ENCODE data around the gene LRR1. TPM values are rescaled to one million over a fixed set of nuclear protein-coding genes. Genes with fewer than 3 reads are reported as not detected.
A peak's percentile ranks its signal among the peaks of the same experiment; 100 is the strongest.
"Not testable (repeated sequence)": the region's sequence is repeated elsewhere in the genome, so short reads cannot be mapped to it uniquely, and the experiment has no call there.

The LRR1 gene
- total RNA-seq, 1 donor from 2014 or later, result 6.2 TPM

DNA sequence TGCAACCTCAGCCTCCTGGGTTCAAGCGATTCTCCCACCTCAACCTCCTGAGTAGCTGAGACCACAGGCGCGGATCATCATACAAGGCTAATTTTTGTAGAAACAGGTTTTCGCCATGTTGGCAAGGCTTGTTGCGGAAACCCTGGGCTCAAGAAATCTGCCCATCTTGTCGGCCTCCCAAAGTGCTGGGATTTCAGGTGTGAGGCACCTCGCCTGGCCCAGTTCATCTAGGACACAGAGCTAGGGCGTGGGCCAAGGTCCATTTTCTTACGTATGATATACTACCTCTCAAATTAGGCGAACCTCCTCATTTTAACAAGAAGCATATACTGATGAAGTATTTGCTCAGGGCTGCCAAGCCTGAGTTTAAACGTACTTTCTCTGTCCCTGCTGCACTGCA lies 14.7 kb upstream of the LRR1 start:
- DNase-seq (ENCODE audit: missing footprints) (no peak), ATAC-seq (no peak)
- intact Hi-C loops (cut with DNase I), result no loop called here

DNA sequence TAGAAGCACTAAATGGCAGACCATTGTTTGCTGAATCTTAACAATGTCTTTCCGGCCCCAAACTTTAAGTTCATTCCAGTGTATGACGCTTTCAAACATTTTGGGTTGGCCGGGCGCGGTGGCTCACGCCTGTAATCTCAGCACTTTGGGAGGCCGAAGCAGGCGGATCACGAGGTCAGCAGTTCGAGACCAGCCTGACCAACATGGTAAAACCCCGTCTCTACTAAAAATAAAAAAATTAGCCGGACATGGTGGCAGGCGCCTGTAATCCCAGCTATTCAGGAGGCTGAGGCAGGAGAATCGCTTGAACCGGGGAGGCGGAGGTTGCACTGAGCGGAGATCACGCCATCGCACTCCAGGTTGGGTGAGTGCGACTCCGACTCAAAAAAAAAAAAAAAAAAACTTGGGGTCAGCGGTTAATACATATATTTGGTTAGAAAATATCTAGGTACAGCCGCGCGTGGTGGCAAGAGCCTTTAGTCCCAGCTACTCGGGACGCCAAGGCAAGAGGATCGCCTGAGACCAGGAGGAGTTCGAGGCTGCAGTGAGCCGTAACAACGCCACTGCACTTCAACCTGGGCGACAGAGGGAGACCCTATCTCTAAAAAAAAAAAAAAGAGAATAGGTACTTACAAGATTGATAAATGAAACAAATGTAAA lies 13.6 kb upstream of the LRR1 start:
- DNase-seq (ENCODE audit: missing footprints); ATAC-seq: not testable (repeated sequence)
- intact Hi-C loops (cut with DNase I), result loop anchor here (5.0 kb wide), 1 partner anchor 37 kb away; the partner anchor contains the start of genes MGAT2 and RPL36AL

DNA sequence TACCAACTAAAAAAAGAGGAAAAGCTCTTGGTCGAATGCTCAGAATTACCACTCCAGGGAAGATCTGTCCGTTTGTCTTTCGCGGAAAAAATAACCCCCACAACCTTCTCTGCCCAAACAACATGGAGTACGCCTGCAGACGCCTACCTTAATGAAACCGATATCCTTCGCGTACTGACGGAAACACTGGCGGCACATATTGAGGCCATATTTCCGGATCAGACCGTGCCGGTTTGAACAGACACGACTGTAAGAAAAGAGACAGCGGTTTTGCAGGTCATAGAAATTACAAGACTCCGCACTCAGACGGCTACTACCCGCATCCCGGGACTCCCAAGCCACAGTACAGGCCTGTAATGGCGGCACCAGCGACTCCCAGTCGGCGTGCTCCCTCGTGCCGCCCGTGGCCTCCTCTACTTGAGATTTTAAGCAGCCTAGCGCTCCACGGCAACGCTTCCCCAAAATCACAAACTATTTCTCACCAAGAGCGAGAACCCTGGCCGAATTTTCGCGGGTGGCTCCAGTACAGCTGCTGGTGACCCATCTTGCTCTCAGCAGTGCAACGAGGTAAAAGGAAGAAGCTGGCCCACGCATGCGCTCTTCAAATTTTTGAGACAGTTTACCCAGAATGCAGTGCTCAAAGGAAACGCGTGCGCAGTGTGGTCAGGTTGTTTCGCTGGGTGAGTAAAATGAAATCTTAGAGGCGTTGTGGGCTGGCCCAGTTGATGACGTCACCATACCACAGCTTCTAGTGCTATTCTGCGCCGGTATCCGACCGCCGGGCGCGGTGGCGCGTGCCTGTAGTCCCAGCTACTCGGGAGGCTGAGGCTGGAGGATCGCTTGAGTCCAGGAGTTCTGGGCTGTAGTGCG lies 12.7 kb upstream of the LRR1 start, which contains the start of gene RPS29:
TSS of gene RPS29 (minus strand) at position 578 of the 870 bp plus-strand sequence. CDS start at position 544, 34 bp downstream.
- intact Hi-C loops (cut with DNase I), result loop anchor here (5.0 kb wide), 1 partner anchor 36 kb away; the partner anchor contains the start of genes MGAT2 and RPL36AL
- ATAC-seq, result peak; percentile 98
- peak; percentile 98 for DNase-seq (ENCODE audit: missing footprints)

DNA sequence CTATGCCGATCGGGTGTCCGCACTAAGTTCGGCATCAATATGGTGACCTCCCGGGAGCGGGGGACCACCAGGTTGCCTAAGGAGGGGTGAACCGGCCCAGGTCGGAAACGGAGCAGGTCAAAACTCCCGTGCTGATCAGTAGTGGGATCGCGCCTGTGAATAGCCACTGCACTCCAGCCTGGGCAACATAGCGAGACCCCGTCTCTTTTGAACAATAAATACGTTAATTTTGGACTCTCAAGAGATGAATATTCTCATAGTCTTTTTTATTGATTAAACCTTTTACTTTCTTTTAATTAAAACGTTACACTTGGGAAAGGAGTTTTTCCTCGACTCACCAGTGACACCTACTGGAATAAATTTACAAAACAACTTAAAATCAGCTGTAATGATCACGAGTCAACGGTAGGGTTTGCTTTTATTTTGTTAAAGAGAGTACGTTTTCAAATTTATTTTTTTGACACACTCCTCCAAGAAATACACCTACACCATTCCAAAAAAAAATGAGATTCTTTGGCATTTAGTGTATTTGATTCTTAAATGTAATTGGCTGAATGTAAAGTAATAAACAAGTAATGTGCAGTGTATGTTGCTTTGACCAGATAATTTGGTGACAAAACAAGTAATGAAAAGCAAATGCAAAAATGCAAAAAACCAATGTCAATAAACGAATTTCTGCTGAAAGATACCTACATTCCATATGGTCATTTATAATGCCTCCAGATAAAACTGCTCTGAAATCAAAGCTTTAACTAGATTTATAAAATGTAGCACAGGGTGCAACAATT lies 11.9 kb upstream of the LRR1 start:
- intact Hi-C loops (cut with DNase I), result loop anchor here (5.0 kb wide), 1 partner anchor 35 kb away; the partner anchor contains the start of genes MGAT2 and RPL36AL
- ATAC-seq (peak; percentile 21), DNase-seq (ENCODE audit: missing footprints) (no peak)

DNA sequence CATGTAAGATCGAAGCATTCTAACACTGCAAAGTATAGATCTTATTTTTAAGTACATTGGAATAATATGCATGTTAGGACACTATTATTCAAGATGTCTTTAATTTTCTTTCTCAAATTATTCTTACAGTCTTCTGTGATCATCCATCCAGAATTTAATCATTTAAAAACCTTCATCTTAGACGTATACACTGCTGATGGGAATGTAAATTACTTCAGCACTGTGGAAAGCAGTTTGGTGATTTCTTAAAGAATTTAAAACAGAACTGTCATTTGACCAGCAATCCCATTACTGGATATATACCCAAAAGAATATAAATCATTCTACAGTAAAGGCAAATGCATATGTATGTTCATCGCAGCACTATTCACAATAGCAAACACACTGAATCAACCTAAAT lies 9.4 kb upstream of the LRR1 start:
- no peak for ATAC-seq
- no peak for DNase-seq (ENCODE audit: missing footprints)
- intact Hi-C loops (cut with DNase I), result loop anchor here (5.0 kb wide), 1 partner anchor 33 kb away; the partner anchor contains the start of genes MGAT2 and RPL36AL

DNA sequence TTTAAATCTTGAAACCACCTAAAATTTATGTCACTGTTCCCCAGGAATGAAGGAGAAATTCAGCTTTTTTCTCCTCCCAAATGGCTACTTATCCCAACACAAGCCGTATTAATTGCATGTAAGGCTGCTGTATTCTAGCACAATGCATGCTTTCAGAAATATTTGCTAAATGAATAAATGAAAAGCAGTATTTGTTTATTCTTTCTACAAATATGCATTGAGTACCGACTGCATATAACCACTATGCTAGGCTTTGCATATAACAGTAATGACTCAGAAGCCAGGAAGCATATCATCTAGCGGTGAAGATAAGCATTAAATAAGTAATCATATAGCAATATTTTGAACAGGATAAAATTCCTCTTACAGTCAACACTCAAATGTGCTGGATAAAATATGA lies 5.7 kb upstream of the LRR1 start:
- intact Hi-C loops (cut with DNase I), result no loop called here
- DNase-seq (ENCODE audit: missing footprints), result no peak
- ATAC-seq, result no peak

DNA sequence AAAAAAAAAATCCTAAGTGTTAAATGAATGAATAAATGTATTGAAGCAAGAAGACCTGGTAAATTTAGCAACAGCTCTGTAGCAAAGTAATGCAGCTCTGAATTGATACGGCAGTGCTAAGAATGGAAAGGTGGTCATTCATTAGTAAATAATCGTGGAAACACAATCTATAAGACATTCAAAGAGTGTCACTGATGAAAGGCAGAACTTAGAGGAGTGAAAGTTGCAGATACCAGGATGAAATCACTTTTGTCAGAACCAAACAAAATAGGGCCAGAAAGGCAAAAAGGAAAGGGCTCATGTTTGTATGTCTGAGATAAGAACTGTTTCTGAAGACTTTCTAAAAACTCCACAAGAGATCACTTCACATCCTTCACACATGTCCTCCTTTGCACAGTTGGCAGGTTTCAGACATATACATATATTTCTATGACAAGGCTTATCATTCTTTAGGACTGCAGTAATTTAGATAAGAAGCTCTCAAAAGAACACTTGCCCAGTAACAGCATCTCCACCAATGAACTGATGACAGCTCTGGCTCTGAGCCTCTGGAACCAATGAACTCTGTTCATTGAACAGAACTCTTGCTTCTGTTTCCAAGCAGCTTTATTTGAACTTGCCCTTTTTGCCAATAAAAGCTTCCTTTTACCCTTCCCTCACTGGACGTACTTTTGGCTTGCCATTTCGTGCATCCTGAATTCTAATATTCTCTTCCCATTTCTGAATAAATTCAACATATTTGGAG lies 4.2 kb upstream of the LRR1 start:
- DNase-seq (ENCODE audit: missing footprints) (no peak), ATAC-seq (peak; percentile 29)
- intact Hi-C loops (cut with DNase I), result no loop called here

DNA sequence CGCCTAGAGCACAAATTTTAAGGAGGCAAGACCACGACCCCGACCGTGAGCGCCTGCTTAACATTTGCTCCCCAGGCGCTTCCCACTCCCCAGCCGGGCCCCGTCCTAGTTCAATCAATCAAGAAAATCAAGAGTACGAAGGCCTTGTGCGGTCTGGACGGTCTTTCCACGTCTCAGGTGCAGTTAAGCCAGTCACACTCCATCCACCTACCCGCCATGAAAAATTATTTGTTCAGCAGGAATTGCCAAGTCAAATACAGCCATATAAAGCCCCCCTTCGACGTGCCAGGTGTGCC lies 603 bp upstream of the LRR1 start:
- ATAC-seq, result peak; percentile 32
- intact Hi-C loops (cut with DNase I), result loop anchor here (2.0 kb wide), 1 partner anchor 21 kb away; no protein-coding TSS in a partner anchor
- no peak for DNase-seq (ENCODE audit: missing footprints)

DNA sequence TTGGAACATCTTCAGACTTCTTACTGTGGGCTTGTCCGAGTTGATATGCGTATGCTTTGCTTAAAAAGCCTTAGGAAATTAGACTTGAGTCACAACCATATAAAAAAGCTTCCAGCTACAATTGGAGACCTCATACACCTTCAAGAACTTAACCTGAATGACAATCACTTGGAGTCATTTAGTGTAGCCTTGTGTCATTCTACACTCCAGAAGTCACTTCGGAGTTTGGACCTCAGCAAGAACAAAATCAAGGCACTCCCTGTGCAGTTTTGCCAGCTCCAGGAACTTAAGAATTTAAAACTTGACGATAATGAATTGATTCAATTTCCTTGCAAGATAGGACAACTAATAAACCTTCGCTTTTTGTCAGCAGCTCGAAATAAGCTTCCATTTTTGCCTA lies 8.8 kb downstream of the LRR1 start:
- no peak for ATAC-seq

DNA sequence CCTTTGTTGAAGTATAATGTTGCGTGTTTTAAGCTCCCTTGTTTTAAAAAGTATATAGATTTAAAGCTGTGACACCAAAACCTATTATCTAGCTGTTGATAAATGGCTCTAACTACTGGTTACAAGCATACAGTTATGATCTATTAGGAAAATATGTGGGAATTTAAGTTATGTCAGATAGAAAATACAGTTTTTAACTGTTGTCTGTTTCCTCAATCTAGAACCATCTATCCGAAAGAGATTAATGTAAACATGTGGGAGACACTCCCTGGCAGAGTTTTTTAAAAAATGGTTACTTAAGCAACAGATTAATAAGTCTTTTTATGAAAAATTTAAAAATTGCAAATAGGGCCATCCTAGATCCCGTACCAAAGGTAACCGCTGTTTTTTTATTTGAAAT lies 13.5 kb downstream of the LRR1 start:
- DNase-seq (ENCODE audit: missing footprints) (no peak), ATAC-seq (no peak)
- intact Hi-C loops (cut with DNase I), result no loop called here

More for the DNA sequence above, 8.8 kb downstream of the LRR1 start:
- intact Hi-C loops (cut with DNase I), result no loop called here
- DNase-seq (ENCODE audit: missing footprints), result no peak

DNA sequence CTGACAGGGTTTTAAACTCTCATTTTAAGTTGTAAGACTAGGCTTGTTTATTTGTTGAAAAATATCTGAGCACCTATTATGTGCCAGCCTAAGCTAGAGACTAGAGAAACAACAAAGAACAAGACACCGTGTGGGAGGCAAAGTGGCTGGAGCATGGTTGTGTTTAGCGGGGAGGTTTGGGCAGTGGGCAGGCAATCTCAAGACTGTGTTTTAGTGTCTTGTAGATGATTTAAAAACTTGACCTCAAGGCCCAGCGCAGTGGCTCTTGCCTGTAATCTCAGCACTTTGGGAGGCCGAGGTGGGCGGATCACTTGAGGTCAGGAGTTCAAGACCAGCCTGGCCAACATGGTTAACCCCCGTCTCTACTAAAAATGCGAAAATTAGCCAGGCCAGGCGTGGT lies 13.9 kb downstream of the LRR1 start:
- DNase-seq (ENCODE audit: missing footprints) (no peak), ATAC-seq (no peak)
- intact Hi-C loops (cut with DNase I), result no loop called here

DNA sequence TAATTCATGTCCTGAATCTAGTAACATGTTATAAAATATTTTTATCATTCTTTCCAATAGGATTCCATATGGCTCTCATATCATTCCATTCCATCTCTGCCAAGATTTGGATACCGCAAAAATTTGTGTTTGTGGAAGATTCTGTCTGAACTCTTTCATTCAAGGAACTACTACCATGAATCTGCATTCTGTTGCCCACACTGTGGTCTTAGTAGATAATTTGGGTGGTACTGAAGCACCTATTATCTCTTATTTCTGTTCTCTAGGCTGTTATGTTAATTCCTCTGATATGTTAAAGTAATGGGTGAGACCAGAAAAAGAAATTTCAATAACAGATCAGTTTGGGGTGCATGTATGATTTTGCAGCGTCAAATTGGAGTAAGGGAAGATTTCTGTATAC lies 15.5 kb downstream of the LRR1 start:
- intact Hi-C loops (cut with DNase I), result no loop called here
- no peak for ATAC-seq
- no peak for DNase-seq (ENCODE audit: missing footprints)

DNA sequence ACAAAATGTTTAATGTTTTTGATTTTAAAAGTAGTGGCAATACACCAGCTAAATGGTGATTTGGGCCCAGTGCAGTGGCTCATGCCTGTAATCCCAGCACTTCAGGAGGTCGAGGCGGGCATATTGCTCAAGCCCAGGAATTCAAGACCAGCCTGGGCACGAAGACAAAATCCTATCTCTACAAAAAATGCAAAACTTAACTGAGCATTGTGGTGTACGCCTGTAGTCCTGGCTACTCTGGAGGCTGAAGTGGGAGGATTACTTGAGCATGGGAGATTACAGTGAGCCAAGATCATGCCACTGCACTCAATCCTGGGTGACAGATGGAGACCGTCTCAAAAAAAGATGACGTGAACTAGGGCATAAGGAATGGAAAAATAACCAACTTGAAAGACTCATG lies 17.0 kb downstream of the LRR1 start:
- DNase-seq (ENCODE audit: missing footprints) (no peak), ATAC-seq (no peak)
- intact Hi-C loops (cut with DNase I), result no loop called here

DNA sequence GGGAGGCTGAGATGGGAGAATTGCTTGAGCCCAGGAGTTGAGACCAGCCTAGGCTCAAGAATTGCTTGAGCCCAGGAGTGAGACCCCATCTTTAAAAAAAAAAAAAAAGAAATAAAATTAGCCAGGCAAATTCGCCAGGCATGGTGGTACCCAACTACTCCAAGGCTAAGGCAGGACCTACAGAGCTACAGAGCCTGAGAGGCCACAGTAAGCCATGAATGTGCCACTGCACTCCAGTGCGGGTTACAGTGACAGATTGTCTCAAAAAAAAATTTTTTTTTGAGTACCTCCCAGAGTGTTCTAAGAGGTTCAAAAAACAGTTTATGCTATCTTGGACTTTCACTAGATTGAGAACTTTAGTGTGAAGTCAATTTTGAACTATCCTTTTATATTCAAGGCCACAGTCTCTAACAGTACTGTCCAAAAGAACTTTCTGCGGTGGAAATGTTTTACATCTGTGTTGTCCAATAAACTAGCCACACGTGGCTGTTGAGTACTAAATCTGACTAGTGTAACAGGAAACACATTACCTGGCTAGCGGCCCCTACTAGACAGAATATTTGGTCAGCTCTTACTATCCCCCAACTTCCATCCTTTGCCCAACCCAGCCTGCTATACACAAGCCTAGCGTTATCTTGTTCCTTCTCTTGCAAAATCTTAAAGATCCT lies 19.2 kb downstream of the LRR1 start:
- DNase-seq (ENCODE audit: missing footprints) (no peak), ATAC-seq (no peak)
- intact Hi-C loops (cut with DNase I), result loop anchor here (2.0 kb wide), 1 partner anchor 19 kb away; the partner anchor contains the start of gene LRR1

DNA sequence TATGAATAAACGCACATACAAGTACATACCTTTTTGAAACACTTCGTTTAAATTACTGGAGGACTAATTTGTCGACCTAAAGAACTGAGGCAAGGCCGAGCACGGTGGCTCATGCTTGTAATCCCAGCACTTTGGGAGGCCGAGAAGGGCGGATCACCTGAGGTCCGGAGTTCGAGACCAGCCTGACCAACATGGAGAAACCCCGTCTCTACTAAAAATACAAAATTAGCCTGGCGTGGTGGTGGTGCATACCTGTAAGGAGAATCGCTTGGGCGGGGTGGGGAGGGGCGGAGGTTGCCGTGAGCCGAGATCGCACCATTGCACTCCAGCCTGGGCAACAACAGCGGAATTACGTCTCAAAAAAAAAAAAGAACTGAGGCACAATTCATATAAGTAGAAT lies 20.5 kb downstream of the LRR1 start:
- intact Hi-C loops (cut with DNase I), result loop anchor here (2.0 kb wide), 1 partner anchor 20 kb away; the partner anchor contains the start of gene LRR1
- not testable (repeated sequence) for DNase-seq (ENCODE audit: missing footprints); ATAC-seq

DNA sequence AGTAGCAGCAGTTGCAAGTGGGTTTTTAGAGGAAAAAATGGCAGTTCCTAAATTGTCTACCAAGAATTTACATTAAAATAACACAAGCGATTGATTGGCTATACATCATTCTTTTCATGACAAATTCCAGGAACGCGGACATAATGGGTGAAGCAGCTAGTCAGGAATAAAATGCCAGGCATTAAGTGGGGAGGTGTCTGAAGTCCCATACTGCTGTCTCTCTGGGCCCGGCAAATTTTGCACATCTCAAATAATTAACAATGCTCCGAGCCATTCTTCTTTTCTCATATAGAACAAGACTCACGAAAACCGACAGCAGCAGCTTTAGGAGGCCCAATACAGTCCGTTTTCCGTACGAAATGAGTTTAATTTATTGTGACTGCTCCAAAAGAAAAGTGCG lies 21.0 kb downstream of the LRR1 start:
- no peak for ATAC-seq
- intact Hi-C loops (cut with DNase I), result loop anchor here (2.0 to 5.0 kb wide), 3 partner anchors 15 to 32 kb away; partner anchors contain the start of genes DNAAF2, LRR1 and RPS29
- DNase-seq (ENCODE audit: missing footprints), result no peak
